HL-60 (cell line): ENCODE results near the gene BPTF.

ENCODE experiments used
- POLR2AphosphoS5 ChIP-seq: IDR thresholded peaks from 2 replicates; pipeline ENCODE4 v1.6.1; 2012; ENCODE audit warnings: low read depth
- TF ChIP-seq, protein P1 (sequence below): IDR thresholded peaks from one replicate; pipeline ENCODE4 v1.5.1; 2011; ENCODE audit warnings: low read length, control low read depth, inconsistent platforms; ENCODE audit not compliant: insufficient read depth

- TF ChIP-seq, protein P1, sequence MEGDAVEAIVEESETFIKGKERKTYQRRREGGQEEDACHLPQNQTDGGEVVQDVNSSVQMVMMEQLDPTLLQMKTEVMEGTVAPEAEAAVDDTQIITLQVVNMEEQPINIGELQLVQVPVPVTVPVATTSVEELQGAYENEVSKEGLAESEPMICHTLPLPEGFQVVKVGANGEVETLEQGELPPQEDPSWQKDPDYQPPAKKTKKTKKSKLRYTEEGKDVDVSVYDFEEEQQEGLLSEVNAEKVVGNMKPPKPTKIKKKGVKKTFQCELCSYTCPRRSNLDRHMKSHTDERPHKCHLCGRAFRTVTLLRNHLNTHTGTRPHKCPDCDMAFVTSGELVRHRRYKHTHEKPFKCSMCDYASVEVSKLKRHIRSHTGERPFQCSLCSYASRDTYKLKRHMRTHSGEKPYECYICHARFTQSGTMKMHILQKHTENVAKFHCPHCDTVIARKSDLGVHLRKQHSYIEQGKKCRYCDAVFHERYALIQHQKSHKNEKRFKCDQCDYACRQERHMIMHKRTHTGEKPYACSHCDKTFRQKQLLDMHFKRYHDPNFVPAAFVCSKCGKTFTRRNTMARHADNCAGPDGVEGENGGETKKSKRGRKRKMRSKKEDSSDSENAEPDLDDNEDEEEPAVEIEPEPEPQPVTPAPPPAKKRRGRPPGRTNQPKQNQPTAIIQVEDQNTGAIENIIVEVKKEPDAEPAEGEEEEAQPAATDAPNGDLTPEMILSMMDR = peak; percentile 49
- no peak for TF ChIP-seq POLR2AphosphoS5
Measured at GRCh38 chr17:67800495-67800928, 24.8 kb upstream of the BPTF start.
